Naive thymus-derived CD4-positive, alpha-beta T cell (primary cell): ENCODE results near the gene ALDH3B1. TPM values are rescaled to one million over a fixed set of nuclear protein-coding genes. Genes with fewer than 3 reads are reported as not detected.
A peak's percentile ranks its signal among the peaks of the same experiment; 100 is the strongest.
"Not testable (repeated sequence)": the region's sequence is repeated elsewhere in the genome, so short reads cannot be mapped to it uniquely, and the experiment has no call there.

Experiments
- ATAC-seq: fragments of 150-1000 bp; cut with Tn5 transposase; 2 replicates; pipeline ENCODE4 v1.10.0; 2021; ENCODE audit warnings: mild to moderate bottlenecking, moderate library complexity
- CTCF ChIA-PET: fragments of 350-600 bp; sonication (Branson Sonifier 250); formaldehyde crosslinking; loops from one replicate; lab custom pipeline; 2021; ENCODE audit warnings: antibody characterized with exemption; lab: Charles Lee
- POLR2A ChIA-PET: fragments of 350-600 bp; sonication (Branson Sonifier 250); formaldehyde crosslinking; loops from one replicate; lab custom pipeline; 2021; ENCODE audit warnings: antibody characterized with exemption, inconsistent platforms; lab: Charles Lee
- DNase-seq, 9 donors: peaks; one replicate each; pipeline versions ENCODE4 v3.0.0 to v3.0.0-alpha.2; 2020 to 2022; ENCODE audit warnings: mixed read lengths in 1 of 9
- H3K27ac ChIP-seq: one replicate; pipeline ENCODE4 v1.7.0; 2013; ENCODE audit warnings: mild to moderate bottlenecking, low read depth, low read length, moderate library complexity
- H3K27me3 ChIP-seq, 2 donors: one replicate each; pipeline ENCODE4 v1.7.0; 2013; ENCODE audit warnings: low read length in 2 of 2, mild to moderate bottlenecking in 2 of 2, moderate library complexity in 2 of 2; ENCODE audit not compliant: control insufficient read depth in 2 of 2, insufficient read depth in 2 of 2
- H3K36me3 ChIP-seq, 3 experiments: 1 replicate in 2 of 3; 2 replicates in 1 of 3; pipeline ENCODE4 v1.7.0; 2013; ENCODE audit warnings: low read length in 3 of 3, mild to moderate bottlenecking in 3 of 3, moderate library complexity in 1 of 3; ENCODE audit not compliant: insufficient read depth in 3 of 3, control insufficient read depth in 2 of 3
- H3K4me1 ChIP-seq, 2 donors: one replicate each; pipeline ENCODE4 v1.7.0; 2013; ENCODE audit warnings: low read length in 2 of 2, mild to moderate bottlenecking in 2 of 2, moderate library complexity in 1 of 2; ENCODE audit not compliant: control insufficient read depth in 2 of 2, insufficient read depth in 2 of 2
- H3K4me3 ChIP-seq: 2 replicates; pipeline ENCODE4 v1.7.0; 2013; ENCODE audit warnings: mild to moderate bottlenecking, low read length
- H3K9me3 ChIP-seq, 3 experiments: 1 replicate in 2 of 3; 2 replicates in 1 of 3; pipeline ENCODE4 v1.7.0; 2013; ENCODE audit warnings: low read length in 3 of 3; ENCODE audit not compliant: control insufficient read depth in 2 of 3
- H3K27ac Mint-ChIP-seq, 9 donors: one replicate each; pipeline ENCODE4 v1.8.0; 2020 to 2022; ENCODE audit warnings: mixed read lengths in 9 of 9, mild to moderate bottlenecking in 8 of 9, moderate library complexity in 5 of 9, inconsistent platforms in 2 of 9
- H3K27me3 Mint-ChIP-seq, 5 donors: one replicate each; pipeline ENCODE4 v1.8.0; 2021 to 2022; ENCODE audit warnings: mixed read lengths in 5 of 5, mild to moderate bottlenecking in 1 of 5
- H3K36me3 Mint-ChIP-seq, 5 donors: one replicate each; pipeline ENCODE4 v1.8.0; 2020 to 2022; ENCODE audit warnings: mixed read lengths in 5 of 5, mild to moderate bottlenecking in 3 of 5, inconsistent platforms in 1 of 5
- H3K4me1 Mint-ChIP-seq, 7 donors: one replicate each; pipeline ENCODE4 v1.8.0; 2020 to 2022; ENCODE audit warnings: mixed read lengths in 7 of 7, mild to moderate bottlenecking in 3 of 7, inconsistent platforms in 1 of 7
- H3K4me3 Mint-ChIP-seq, 10 donors: one replicate each; pipeline ENCODE4 v1.8.0; 2020 to 2022; ENCODE audit warnings: mild to moderate bottlenecking in 10 of 10, mixed read lengths in 10 of 10, moderate library complexity in 6 of 10, inconsistent platforms in 2 of 10
- H3K9me3 Mint-ChIP-seq, 11 donors: one replicate each; pipeline ENCODE4 v1.8.0; 2020 to 2022; ENCODE audit warnings: mixed read lengths in 11 of 11, mild to moderate bottlenecking in 4 of 11, inconsistent platforms in 1 of 11, moderate library complexity in 1 of 11
- intact Hi-C, 2 donors: fragments of 100-400 bp; cut with micrococcal nuclease; formaldehyde crosslinking; loops; one replicate each; pipeline ENCODE4 v1.15.1; 2023
- polyA plus RNA-seq, 2 donors: library from polyadenylated mRNA; unstranded; fragments of 300-500 nt; fragmentation: Illumina TruSeq; gene quantifications; one replicate each; pipeline ENCODE4 v1.2.3, GENCODE V29; 2021
- total RNA-seq, 6 experiments: library from RNA in 5 of 6; stranded (reverse) in 5 of 6; gene quantifications; 1 replicate in 5 of 6; 2 replicates in 1 of 6; pipeline ENCODE4 v1.2.3 and lab custom pipeline; 2021 to 2026

The ALDH3B1 gene
- total and polyA plus RNA-seq, 7 experiments from 2014 or later: 0.05 to 29.5 (median 0.67) TPM; not detected in 2

GRCh38 chr11:67991347-67992121 lies 18.6 kb upstream of the ALDH3B1 start:
- CTCF ChIA-PET, DNase-seq, POLR2A ChIA-PET, H3K36me3 ChIP-seq, H3K36me3 Mint-ChIP-seq, H3K9me3 ChIP-seq, H3K27me3 ChIP-seq, H3K27me3 Mint-ChIP-seq, H3K27ac Mint-ChIP-seq, H3K4me3 ChIP-seq, H3K27ac ChIP-seq, H3K9me3 Mint-ChIP-seq, intact Hi-C loops, H3K4me1 ChIP-seq, ATAC-seq: not testable (repeated sequence)
- Mint-ChIP-seq H3K4me3 (peak overlapping the region in 1 of 10 donors; percentile 41), H3K4me1 (peaks cover 6 to 10% (median 7%) of the 10 kb centered on the region in 7 donors)

DNA sequence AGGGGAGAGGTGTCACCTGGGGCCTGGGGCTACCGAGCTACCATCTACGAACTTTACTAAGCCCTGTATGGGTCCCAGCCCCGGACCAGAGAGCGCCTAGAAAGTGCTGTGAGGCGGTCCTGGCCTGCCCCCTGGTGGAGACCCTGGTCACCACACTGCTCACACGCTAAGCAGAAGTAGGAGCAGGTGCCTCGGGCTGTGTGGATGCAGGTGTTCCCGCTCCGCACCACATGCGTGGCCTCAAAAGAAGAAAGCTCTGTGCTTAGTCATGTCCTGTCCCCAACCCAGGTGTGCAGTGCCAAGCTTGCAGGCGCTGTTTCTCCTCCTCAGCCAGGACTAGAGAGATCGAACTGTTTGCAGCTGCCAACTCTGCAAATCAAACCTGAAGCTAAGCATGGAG lies 16.3 kb upstream of the ALDH3B1 start:
- intact Hi-C loops, H3K27ac ChIP-seq, H3K4me3 ChIP-seq, H3K27me3 ChIP-seq, H3K36me3 ChIP-seq, H3K9me3 Mint-ChIP-seq, CTCF ChIA-PET, H3K27me3 Mint-ChIP-seq, H3K27ac Mint-ChIP-seq, H3K4me1 ChIP-seq, ATAC-seq, H3K9me3 ChIP-seq: not testable (repeated sequence)
- peaks cover 13 to 28% (median 25%) of the 10 kb centered on the region in 7 donors for H3K4me1 Mint-ChIP-seq
- peak in 8 of 9 donors; percentile 30 to 55 (median 46) for DNase-seq
- H3K4me3 Mint-ChIP-seq: peak overlapping the region in 1 of 10 donors; percentile 12
- peaks cover 0 to 14% (median 0%) of the 10 kb centered on the region in 5 donors for H3K36me3 Mint-ChIP-seq
- POLR2A ChIA-PET: interaction anchor here (0.7 kb wide), 1 partner anchor 9 kb away, joined by 3 read pairs; no protein-coding TSS in a partner anchor

- Mint-ChIP-seq H3K4me1 (peaks cover 13 to 30% (median 26%) of the 10 kb centered on the region in 7 donors), H3K36me3 (peaks cover 0 to 14% (median 0%) of the 10 kb centered on the region in 5 donors)
- POLR2A ChIA-PET: interaction anchor here (0.7 kb wide), 1 partner anchor 8 kb away, joined by 3 read pairs; no protein-coding TSS in a partner anchor
- H3K4me1 ChIP-seq, H3K9me3 ChIP-seq, H3K27ac Mint-ChIP-seq, H3K36me3 ChIP-seq, H3K9me3 Mint-ChIP-seq, intact Hi-C loops, H3K27ac ChIP-seq, H3K27me3 Mint-ChIP-seq, H3K27me3 ChIP-seq, DNase-seq, ATAC-seq, H3K4me3 ChIP-seq, CTCF ChIA-PET, H3K4me3 Mint-ChIP-seq: not testable (repeated sequence)
These were observed 15.7 kb upstream of the ALDH3B1 start for GRCh38 chr11:67994387-67994786.

DNA sequence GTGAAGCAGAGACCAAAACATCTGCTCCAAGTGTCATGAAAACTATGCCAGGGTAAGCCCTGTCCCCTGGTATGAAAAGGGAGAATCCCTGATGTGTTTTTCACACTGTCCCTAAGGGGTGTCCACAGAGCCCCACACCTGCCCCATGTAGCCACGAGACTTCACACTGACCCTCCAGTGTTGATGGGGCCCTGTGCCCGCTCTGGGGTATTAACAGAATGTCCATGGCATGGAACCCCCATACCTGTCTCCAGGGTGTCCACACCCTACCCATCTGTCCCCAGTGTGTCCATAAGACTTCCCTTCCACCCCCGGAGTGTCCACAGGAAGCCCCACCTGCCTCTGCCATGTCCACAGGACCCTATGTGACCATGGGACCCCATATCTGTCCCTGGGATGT lies 15.0 kb upstream of the ALDH3B1 start:
- H3K27ac Mint-ChIP-seq, POLR2A ChIA-PET, H3K36me3 ChIP-seq, H3K4me3 ChIP-seq, H3K27me3 ChIP-seq, H3K9me3 ChIP-seq, H3K27ac ChIP-seq, H3K4me1 ChIP-seq, CTCF ChIA-PET, H3K9me3 Mint-ChIP-seq, H3K4me3 Mint-ChIP-seq, intact Hi-C loops, H3K27me3 Mint-ChIP-seq, ATAC-seq, DNase-seq: not testable (repeated sequence)
- H3K4me1 Mint-ChIP-seq: peaks cover 13 to 30% (median 26%) of the 10 kb centered on the region in 7 donors
- H3K36me3 Mint-ChIP-seq: peaks cover 0 to 14% (median 0%) of the 10 kb centered on the region in 5 donors

- CTCF ChIA-PET: not testable (repeated sequence)
These were observed 14.5 kb upstream of the ALDH3B1 start for GRCh38 chr11:67995579-67995978.

DNA sequence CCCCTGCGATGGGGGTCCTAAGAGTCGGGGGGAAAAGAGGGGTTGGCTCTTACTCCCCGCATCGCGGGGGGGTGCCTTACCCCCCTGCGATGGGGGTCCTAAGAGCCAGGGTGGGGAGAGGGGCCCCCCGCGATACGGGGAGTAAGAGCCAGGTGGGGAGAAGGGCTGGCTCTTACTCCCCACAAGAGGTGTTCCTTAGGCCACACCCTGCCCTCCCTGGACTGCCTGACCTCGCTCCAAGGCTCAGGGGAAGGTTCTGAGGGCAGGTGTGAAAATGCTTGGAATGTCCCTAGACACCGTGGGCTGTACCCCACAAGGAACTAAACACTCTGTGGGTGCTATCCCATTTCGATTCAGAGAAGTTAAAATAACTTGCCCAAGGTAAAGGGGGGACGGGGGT lies 14.1 kb upstream of the ALDH3B1 start:
- Mint-ChIP-seq H3K4me1 (peaks cover 13 to 30% (median 26%) of the 10 kb centered on the region in 7 donors), H3K27ac (no peak overlapping the region), H3K4me3 (no peak overlapping the region), H3K9me3 (no peaks in the 10 kb centered on the region), H3K27me3 (no peaks in the 10 kb centered on the region), H3K36me3 (peaks cover 0 to 14% (median 0%) of the 10 kb centered on the region in 5 donors)
- no peak overlapping the region for H3K4me3 ChIP-seq
- DNase-seq: no peak
- no peaks in the 10 kb centered on the region for H3K27me3 ChIP-seq
- no peaks in the 10 kb centered on the region for H3K9me3 ChIP-seq
- no peaks in the 10 kb centered on the region for H3K36me3 ChIP-seq
- H3K27ac ChIP-seq: no peak overlapping the region
- ATAC-seq: no peak
- ChIA-PET CTCF (no interaction called here), POLR2A (no interaction called here)
- intact Hi-C loops: no loop called here
- H3K4me1 ChIP-seq: peaks cover 0 to 6% of the 10 kb centered on the region in 2 donors

More at GRCh38 chr11:67995579-67995978, 14.5 kb upstream of the ALDH3B1 start:
- H3K9me3 ChIP-seq, H3K27me3 Mint-ChIP-seq, POLR2A ChIA-PET, H3K4me1 ChIP-seq, H3K4me3 ChIP-seq, H3K27me3 ChIP-seq, H3K4me3 Mint-ChIP-seq, DNase-seq, H3K9me3 Mint-ChIP-seq, ATAC-seq, H3K36me3 ChIP-seq, H3K27ac ChIP-seq, intact Hi-C loops, H3K27ac Mint-ChIP-seq: not testable (repeated sequence)
- H3K4me1 Mint-ChIP-seq: peaks cover 13 to 30% (median 26%) of the 10 kb centered on the region in 7 donors
- H3K36me3 Mint-ChIP-seq: peaks cover 0 to 14% (median 0%) of the 10 kb centered on the region in 5 donors
